ENCODE data around the gene NUP205. TPM values are rescaled to one million over a fixed set of nuclear protein-coding genes. Genes with fewer than 3 reads are reported as not detected.

NUP205 gene
- total and polyA plus RNA-seq, 11 donors = 9.4 to 18.6 (median 13.6) TPM

DNA sequence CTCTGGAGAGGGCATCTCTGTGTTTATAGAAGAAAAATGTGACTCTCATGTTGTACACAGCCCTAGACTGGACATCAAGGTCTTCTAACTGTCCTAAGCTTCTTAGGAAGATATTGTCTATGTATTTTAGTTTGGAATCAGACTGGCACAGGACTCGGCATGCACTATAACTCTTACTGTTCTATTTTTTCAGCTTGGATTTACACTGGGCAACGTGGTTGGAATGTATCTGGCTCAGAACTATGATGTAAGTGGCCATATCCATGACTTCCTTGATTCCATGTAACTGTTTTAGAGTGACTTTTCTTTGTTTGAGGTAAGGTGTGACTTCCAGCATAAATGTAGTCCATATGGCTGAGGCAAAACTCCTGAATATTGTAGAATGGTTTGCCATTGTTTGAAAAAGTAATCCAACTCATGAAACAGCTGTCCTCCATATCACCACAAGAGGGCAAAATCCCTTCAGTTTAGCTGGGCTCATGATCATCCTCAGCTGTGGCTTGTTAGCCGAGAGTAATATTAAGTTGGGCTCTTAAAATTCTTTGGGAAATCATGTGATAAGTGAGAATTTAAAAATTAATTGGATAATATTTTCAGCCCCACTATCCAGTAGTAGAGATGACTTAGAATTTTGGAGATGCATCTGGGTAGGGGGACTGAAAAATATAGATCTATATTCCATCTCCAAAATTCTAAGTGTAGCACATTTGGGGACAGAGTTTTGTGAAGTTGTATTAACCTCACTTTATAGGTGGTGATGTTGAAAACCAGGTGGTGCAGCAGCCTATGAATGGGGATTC is 115.0 kb downstream of the NUP205 start:
- DNase-seq (peak in 1 of 5 donors; percentile 25), ATAC-seq (peak; percentile 73 to 81 (median 77))
- 31 to 41% (median 40%) methylated on average over 3 of the region's 3 CpGs for WGBS, 4 donors
- no peaks in the 10 kb centered on the region for H3K27me3 ChIP-seq
- TF ChIP-seq POLR2A (IDR thresholded peaks at IDR 0.05) = no peak
- TF ChIP-seq, protein P1, sequence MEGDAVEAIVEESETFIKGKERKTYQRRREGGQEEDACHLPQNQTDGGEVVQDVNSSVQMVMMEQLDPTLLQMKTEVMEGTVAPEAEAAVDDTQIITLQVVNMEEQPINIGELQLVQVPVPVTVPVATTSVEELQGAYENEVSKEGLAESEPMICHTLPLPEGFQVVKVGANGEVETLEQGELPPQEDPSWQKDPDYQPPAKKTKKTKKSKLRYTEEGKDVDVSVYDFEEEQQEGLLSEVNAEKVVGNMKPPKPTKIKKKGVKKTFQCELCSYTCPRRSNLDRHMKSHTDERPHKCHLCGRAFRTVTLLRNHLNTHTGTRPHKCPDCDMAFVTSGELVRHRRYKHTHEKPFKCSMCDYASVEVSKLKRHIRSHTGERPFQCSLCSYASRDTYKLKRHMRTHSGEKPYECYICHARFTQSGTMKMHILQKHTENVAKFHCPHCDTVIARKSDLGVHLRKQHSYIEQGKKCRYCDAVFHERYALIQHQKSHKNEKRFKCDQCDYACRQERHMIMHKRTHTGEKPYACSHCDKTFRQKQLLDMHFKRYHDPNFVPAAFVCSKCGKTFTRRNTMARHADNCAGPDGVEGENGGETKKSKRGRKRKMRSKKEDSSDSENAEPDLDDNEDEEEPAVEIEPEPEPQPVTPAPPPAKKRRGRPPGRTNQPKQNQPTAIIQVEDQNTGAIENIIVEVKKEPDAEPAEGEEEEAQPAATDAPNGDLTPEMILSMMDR (IDR thresholded peaks at IDR 0.05) = peak; percentile 66 to 85 (median 80)
- intact Hi-C loops (cut with DNase I) = loop anchor here in 9 of 10 donors (2.0 to 10.0 kb wide), 9 partner anchors 75 to 340 kb away; partner anchors contain the start of gene FAM180A (in 1 of the 9)
- H3K36me3 ChIP-seq = peaks cover 0 to 44% (median 24%) of the 10 kb centered on the region in 9 donors
- no peaks in the 10 kb centered on the region for H3K9me3 ChIP-seq
- H3K4me3 ChIP-seq = no peak overlapping the region
- peaks cover 0 to 57% (median 30%) of the 10 kb centered on the region in 12 donors for H3K4me1 ChIP-seq
- H3K27ac ChIP-seq = peak overlapping the region in 10 of 12 donors; percentile 12 to 60 (median 36)

DNA sequence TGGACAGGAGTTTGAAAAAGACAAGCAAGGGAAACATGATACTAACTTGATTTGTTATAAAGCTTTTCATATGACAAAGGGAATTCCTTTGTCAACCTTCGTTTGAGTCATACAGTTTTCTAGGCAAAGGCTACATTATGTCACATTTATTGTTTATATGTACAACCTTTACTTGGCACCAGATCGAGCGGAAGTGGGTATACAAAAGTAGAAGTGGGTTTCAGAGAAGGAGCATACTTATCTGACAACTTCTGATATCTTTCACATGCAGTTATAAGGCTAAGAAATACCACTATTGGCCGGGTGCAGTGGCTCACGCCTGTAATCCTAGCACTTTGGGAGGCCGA is 115.6 kb downstream of the NUP205 start:
- intact Hi-C loops (cut with DNase I) = loop anchor here in 9 of 10 donors (2.0 to 10.0 kb wide), 9 partner anchors 74 to 339 kb away; partner anchors contain the start of gene FAM180A (in 1 of the 9)
- DNase-seq (no peak), ATAC-seq (no peak)
- peaks cover 0 to 49% (median 29%) of the 10 kb centered on the region in 9 donors for H3K36me3 ChIP-seq
- no peaks in the 10 kb centered on the region for H3K9me3 ChIP-seq
- no peak overlapping the region for H3K4me3 ChIP-seq
- peaks cover 0 to 59% (median 33%) of the 10 kb centered on the region in 12 donors for H3K4me1 ChIP-seq
- peak overlapping the region in 10 of 12 donors; percentile 7 to 60 (median 36) for H3K27ac ChIP-seq
- H3K27me3 ChIP-seq = no peaks in the 10 kb centered on the region
- 54 to 61% (median 57%) methylated on average over 6 of the region's 6 CpGs for WGBS, 4 donors
- TF ChIP-seq, protein P1 (IDR thresholded peaks at IDR 0.05) = no peak
- TF ChIP-seq POLR2A (IDR thresholded peaks at IDR 0.05) = no peak

DNA sequence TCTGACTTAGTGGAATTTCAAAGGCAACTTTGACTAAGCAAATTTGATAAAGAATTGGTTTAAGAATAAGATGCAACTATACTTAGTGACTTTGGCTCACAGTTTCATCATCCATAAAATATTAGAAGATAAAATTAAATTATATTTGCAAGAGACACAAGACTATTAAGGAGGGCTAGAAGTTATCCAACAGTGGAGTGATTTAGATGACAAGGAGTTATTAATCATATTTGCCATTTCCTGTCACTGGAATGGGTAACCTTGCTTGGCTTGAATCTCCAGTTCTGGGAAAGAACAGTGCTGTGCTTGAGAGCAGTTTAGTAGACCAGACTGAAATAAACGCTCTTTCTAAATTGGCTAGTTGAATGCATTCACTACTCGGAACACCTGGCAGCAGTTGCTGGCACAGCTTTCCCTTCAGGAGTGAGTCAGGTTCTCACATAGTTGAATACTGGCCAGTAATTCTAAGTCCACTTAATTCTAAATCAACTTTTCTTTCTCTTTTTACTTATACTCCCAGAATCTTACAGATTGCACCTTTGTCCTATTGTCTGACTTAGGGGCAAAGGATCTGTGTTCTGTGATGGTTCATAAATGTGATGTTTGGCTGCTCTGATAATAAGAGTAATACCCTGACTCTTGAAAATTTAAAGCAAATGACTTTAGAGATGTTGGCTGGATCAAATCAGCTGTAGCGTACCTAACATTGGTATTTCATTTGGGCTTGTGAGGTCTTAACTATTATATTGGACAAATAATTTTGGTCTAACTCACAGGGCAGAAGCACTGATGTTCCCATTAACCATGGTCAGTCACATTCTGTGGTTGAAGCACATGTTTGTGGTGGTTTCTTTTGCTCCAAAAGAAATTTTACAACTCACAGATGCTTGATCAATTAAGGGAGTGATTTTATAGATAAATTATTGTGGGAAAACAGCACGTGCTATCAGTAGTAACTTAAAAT is 121.2 kb downstream of the NUP205 start:
- intact Hi-C loops (cut with DNase I) = loop anchor here in 3 of 10 donors (5.0 to 10.0 kb wide), 3 partner anchors 86 to 326 kb away; no protein-coding TSS in a partner anchor
- 56 to 70% (median 69%) methylated on average over 4 of the region's 4 CpGs for WGBS, 4 donors
- Histone ChIP-seq H3K27me3 (no peaks in the 10 kb centered on the region), H3K27ac (peak overlapping the region in 5 of 12 donors; percentile 3 to 40 (median 20)), H3K36me3 (peaks cover 0 to 60% (median 29%) of the 10 kb centered on the region in 9 donors), H3K4me1 (peaks cover 0 to 44% (median 13%) of the 10 kb centered on the region in 12 donors), H3K4me3 (no peak overlapping the region), H3K9me3 (no peaks in the 10 kb centered on the region)
- peak in 2 of 5 donors; percentile 51 to 69 for DNase-seq
- no peak for TF ChIP-seq POLR2A (IDR thresholded peaks at IDR 0.05)
- TF ChIP-seq, protein P1 (IDR thresholded peaks at IDR 0.05) = no peak
- ATAC-seq = peak; percentile 32 to 66 (median 58)

Measured in heart left ventricle (tissue), 16 donors.